ENCODE results near the gene PRR36.

- no peak for TF ChIP-seq POLR2A (IDR thresholded peaks at IDR 0.05)
- no peak for TF ChIP-seq CTCF (IDR thresholded peaks at IDR 0.05)
- TF ChIP-seq POLR2AphosphoS5 (IDR thresholded peaks at IDR 0.05), result no peak
Observed at GRCh38 chr19:7904074-7905020, 30.2 kb upstream of the PRR36 start.

All from prostate gland (tissue), 2 donors.